T-helper 17 cell (primary cell): ENCODE data around the gene C1GALT1. TPM values are rescaled to one million over a fixed set of nuclear protein-coding genes. Genes with fewer than 3 reads are reported as not detected.

Experiments used
- ATAC-seq: fragments of 150-1000 bp; cut with Tn5 transposase; 2 replicates; pipeline ENCODE4 v1.10.0; 2021; ENCODE audit warnings: mild to moderate bottlenecking, moderate library complexity
- DNase-seq, 3 donors: peaks; one replicate each; pipeline versions ENCODE4 v3.0.0 to v3.0.0-alpha.2; 2020 to 2021
- H3K9me3 ChIP-seq: one replicate; pipeline ENCODE4 v1.7.0; 2013; ENCODE audit warnings: low read length, mild to moderate bottlenecking; ENCODE audit not compliant: control insufficient read depth, poor library complexity, severe bottlenecking
- H3K27ac Mint-ChIP-seq: one replicate; pipeline ENCODE4 v1.8.0; 2022; ENCODE audit warnings: mild to moderate bottlenecking, moderate library complexity, mixed read lengths
- H3K27me3 Mint-ChIP-seq: one replicate; pipeline ENCODE4 v1.8.0; 2022; ENCODE audit warnings: mixed read lengths
- H3K36me3 Mint-ChIP-seq: one replicate; pipeline ENCODE4 v1.8.0; 2022; ENCODE audit warnings: low read depth, mixed read lengths
- H3K4me1 Mint-ChIP-seq: one replicate; pipeline ENCODE4 v1.8.0; 2022; ENCODE audit warnings: mild to moderate bottlenecking, mixed read lengths
- H3K4me3 Mint-ChIP-seq: one replicate; pipeline ENCODE4 v1.8.0; 2022; ENCODE audit warnings: mild to moderate bottlenecking, moderate library complexity, mixed read lengths
- total RNA-seq, 4 donors: library from RNA in 2 of 4; stranded (reverse) in 2 of 4; gene quantifications; one replicate each; pipeline ENCODE4 v1.2.3 and lab custom pipeline; 2022 to 2026

Gene C1GALT1
- total RNA-seq, 2 donors from 2014 or later = 51.4 to 54.2 TPM

GRCh38 chr7:7264306-7265040 lies 82.1 kb downstream of the C1GALT1 start:
- no peak overlapping the region for H3K27ac Mint-ChIP-seq
- no peak for ATAC-seq
- no peaks in the 10 kb centered on the region for H3K27me3 Mint-ChIP-seq
- no peaks in the 10 kb centered on the region for H3K36me3 Mint-ChIP-seq
- no peak overlapping the region for H3K4me3 Mint-ChIP-seq
- no peaks in the 10 kb centered on the region for H3K9me3 ChIP-seq
- peaks cover under 1% of the 10 kb centered on the region for H3K4me1 Mint-ChIP-seq
- DNase-seq = no peak

DNA sequence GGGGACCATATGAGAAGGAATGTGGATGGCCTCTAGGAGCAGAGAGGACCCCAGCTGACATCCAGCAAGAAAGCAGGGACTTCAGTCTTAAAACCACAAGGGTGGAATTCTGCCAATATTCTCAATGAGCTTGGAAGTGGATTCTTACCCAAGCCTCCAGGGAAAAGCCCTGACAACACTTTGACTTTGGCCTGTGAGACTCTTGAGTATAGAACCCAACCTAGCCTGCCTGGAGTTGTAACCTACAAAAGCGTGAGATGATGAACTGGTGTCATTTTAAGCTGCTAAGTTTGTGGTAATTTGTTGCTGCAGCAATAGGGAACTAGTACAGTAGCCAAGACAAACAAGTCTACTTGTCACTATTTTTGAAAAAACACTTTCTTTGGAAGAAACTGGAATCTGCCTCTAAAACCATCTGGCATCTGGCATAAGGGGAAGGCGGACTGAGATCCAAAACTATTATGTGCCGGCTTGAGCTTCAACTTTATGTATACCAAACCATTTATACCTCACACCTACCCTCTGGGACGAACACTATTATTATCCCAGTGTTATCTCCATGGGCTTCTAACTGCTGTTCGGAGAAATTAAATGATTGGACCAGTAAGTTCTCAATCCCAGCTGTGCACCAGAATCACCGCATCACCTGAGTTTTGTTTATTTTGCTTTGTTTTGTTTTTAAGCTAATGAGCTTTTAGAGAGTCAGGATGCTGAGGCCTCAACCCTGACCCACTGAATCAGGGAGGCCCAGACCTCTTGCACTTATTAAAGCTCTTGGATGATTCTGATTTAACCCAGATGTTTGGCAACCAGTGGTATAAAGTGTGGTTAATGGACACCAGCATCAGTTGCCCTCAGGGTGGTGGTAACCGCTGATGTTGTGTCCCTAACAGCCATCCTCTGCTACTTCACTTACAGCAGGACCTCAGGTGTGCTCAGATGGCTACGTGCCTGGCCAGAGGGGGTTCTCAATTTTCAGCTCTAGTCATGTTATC lies 83.0 kb downstream of the C1GALT1 start:
- Mint-ChIP-seq H3K27me3 (no peaks in the 10 kb centered on the region), H3K27ac (no peak overlapping the region), H3K4me1 (no peaks in the 10 kb centered on the region), H3K4me3 (no peak overlapping the region), H3K36me3 (no peaks in the 10 kb centered on the region)
- DNase-seq (no peak), ATAC-seq (no peak)
- no peaks in the 10 kb centered on the region for H3K9me3 ChIP-seq

DNA sequence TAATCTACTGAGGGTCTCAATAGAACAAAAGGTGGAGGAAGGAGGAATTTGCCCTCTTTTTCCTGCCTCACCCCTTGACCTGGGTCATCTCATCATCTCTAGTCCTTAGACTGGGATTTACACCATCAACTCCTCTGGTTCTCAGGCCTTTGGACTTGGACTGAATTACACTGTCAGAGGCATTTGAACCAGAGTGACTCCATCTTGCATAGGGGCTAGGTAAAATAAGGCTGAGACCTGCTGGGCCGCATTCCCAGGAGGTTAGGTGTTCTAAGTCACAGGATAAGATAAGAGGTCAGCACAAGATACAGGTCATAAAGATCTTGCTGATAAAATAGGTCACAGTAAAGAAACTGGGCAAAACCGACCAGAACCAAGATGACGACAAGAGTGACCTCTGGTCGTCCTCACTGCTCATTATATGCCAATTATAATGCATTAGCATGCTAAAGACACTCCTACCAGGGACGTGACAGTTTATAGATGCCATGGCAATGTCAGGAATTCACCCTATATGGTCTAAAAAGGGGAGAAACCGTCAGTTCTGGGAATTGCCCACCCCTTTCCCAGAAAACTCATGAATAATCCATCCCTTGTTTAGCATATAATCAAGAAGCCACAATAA lies 84.0 kb downstream of the C1GALT1 start:
- H3K4me3 Mint-ChIP-seq = no peak overlapping the region
- no peak overlapping the region for H3K27ac Mint-ChIP-seq
- DNase-seq (no peak), ATAC-seq (no peak)
- no peaks in the 10 kb centered on the region for H3K4me1 Mint-ChIP-seq
- no peaks in the 10 kb centered on the region for H3K36me3 Mint-ChIP-seq
- H3K27me3 Mint-ChIP-seq = peaks cover 4% of the 10 kb centered on the region
- H3K9me3 ChIP-seq = no peaks in the 10 kb centered on the region

DNA sequence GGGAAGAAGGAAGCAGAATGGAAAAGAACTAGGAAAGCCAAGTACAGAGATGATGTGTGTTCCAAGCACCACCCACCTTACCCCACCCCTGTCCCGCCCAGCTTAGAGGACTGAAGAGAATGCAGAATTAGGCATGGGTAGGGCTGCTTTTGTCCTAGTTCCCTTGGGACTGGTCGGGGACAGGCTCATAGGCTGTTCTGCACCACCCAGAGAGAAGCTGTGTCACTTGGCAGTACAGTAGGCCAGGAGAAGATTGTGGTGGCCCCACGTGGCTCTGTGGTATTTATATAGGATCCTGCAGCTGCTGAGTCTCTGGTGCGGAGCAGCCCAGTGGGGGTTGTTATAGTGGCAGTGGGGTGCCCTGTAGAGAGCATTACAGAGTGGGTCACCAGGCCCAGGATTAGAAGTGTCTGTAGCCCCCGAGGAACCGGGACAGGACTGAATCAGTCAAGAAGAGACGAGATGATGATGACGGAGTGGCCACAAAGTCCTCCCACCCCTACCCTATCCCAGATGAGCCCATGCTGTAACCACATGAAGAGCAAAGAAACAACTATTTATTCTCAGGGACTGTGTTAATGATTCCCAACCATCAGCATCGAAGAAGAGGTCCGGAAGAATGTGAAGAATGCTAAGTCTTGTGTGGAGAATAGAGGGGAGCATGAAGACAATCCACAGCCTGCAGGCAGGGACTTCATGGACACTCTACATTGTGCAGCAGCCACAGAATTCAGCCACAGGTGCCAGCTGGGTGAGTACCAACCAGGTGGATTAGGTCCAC lies 88.9 kb downstream of the C1GALT1 start:
- no peak for ATAC-seq
- peaks cover 4% of the 10 kb centered on the region for H3K36me3 Mint-ChIP-seq
- no peaks in the 10 kb centered on the region for H3K9me3 ChIP-seq
- H3K4me1 Mint-ChIP-seq = no peaks in the 10 kb centered on the region
- DNase-seq = no peak
- H3K4me3 Mint-ChIP-seq = no peak overlapping the region
- H3K27me3 Mint-ChIP-seq = peaks cover 9% of the 10 kb centered on the region
- H3K27ac Mint-ChIP-seq = no peak overlapping the region

DNA sequence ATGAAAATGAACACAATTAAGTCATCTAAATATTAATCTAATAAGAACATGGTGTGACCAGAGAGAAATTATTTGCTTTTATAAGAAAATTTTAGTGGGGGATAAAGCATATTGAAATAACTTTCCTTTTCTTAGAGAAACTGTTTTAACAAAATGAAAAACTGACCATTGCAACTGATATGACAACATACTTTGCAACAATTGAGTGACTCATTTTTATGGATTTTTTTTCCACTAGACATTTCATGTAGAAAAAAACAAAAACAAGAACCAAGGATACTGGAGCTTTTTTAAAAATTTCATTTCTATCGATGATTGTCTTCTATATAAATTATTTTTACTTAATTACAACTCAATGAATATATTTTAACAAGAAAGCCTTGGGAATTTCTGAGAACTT lies 90.0 kb downstream of the C1GALT1 start:
- DNase-seq (no peak), ATAC-seq (no peak)
- H3K4me1 Mint-ChIP-seq = peaks cover 3% of the 10 kb centered on the region
- peaks cover 18% of the 10 kb centered on the region for H3K27me3 Mint-ChIP-seq
- H3K9me3 ChIP-seq = no peaks in the 10 kb centered on the region
- H3K27ac Mint-ChIP-seq = no peak overlapping the region
- H3K4me3 Mint-ChIP-seq = no peak overlapping the region
- peaks cover 4% of the 10 kb centered on the region for H3K36me3 Mint-ChIP-seq

DNA sequence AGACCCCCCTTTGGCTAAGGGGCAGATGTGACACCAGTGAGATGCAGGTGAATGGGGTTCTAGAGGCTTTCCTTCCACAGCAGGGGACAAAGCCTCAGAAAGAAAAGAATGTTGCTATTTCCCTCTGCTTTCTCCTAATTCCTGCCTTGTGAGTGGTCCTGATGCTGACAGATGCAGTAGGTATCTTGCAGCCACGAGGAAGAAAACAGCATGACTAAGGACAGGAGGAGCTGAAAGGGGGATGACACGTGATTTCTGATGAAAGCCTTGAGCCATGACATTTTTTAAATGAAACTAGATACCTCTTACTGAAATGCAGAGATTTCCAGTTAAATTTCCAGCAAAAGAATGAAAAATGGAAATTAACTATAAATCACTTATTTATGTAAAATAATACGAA lies 92.4 kb downstream of the C1GALT1 start:
- Mint-ChIP-seq H3K27me3 (peaks cover 28% of the 10 kb centered on the region), H3K27ac (no peak overlapping the region), H3K4me3 (no peak overlapping the region), H3K4me1 (peaks cover 3% of the 10 kb centered on the region), H3K36me3 (peaks cover 4% of the 10 kb centered on the region)
- no peak for ATAC-seq
- H3K9me3 ChIP-seq = no peaks in the 10 kb centered on the region
- DNase-seq = no peak

DNA sequence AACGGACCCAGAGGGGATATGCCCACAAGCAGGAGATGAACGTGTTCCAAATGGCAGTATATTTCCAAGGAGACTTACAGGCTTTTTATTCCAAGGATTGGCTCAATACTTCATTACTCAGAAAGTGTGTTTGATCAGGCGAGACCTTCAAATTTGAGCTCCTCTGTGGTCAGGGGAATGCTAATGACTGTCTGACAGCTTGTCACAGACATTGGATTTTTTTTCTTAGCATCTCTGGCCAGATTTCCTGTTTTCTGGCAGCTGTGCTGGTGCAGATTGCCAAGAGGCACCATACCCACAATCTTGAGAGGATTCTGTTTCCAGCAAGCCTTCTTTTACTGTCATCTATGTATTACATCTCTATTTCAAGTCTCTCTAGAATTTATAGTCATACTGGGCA lies 93.8 kb downstream of the C1GALT1 start:
- no peak for DNase-seq
- no peak overlapping the region for H3K4me3 Mint-ChIP-seq
- peaks cover 3% of the 10 kb centered on the region for H3K4me1 Mint-ChIP-seq
- H3K27ac Mint-ChIP-seq = no peak overlapping the region
- ATAC-seq = no peak
- H3K9me3 ChIP-seq = no peaks in the 10 kb centered on the region
- H3K27me3 Mint-ChIP-seq = peaks cover 26% of the 10 kb centered on the region
- peaks cover 4% of the 10 kb centered on the region for H3K36me3 Mint-ChIP-seq

DNA sequence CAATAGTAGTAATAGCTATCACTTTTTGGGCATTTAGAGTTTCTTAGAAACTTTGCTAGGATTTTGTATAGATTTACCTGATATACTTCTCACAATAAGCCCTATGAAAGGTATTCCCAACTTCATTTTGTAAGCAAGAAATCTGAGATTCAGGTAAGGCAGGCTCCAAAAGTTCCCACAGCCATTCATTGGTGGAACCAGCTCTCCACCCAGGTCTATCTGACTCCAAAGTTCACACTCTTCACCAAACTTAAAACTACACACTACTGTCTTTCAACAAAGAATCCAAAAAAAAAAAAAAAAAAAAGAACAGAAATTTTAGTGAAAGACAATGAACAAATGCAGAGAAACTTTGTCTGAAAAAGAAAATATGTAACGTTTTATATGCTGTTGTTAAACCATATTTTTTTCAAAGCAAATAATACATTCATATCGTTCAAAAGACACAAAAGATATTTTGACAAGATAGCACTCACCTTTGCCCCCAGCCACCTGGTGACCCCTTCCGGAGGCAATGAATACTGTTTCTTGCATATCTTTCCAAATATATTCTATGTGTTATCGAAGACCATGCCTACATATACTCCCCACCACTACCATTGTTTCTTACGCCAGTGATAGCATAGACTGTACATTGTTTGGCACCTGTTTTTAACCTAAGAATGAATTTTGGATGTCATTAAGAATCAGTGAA lies 108.2 kb downstream of the C1GALT1 start:
- H3K4me3 Mint-ChIP-seq = no peak overlapping the region
- no peak overlapping the region for H3K27ac Mint-ChIP-seq
- no peaks in the 10 kb centered on the region for H3K9me3 ChIP-seq
- H3K4me1 Mint-ChIP-seq = no peaks in the 10 kb centered on the region
- ATAC-seq (no peak), DNase-seq (no peak)
- no peaks in the 10 kb centered on the region for H3K27me3 Mint-ChIP-seq
- no peaks in the 10 kb centered on the region for H3K36me3 Mint-ChIP-seq

GRCh38 chr7:7292085-7292484 lies 109.7 kb downstream of the C1GALT1 start:
- Mint-ChIP-seq H3K36me3 (no peaks in the 10 kb centered on the region), H3K27ac (no peak overlapping the region), H3K4me1 (no peaks in the 10 kb centered on the region), H3K4me3 (no peak overlapping the region), H3K27me3 (no peaks in the 10 kb centered on the region)
- ATAC-seq (no peak), DNase-seq (no peak)
- no peaks in the 10 kb centered on the region for H3K9me3 ChIP-seq

- Mint-ChIP-seq H3K4me1 (no peaks in the 10 kb centered on the region), H3K36me3 (no peaks in the 10 kb centered on the region), H3K27me3 (no peaks in the 10 kb centered on the region), H3K4me3 (no peak overlapping the region), H3K27ac (no peak overlapping the region)
- no peak for DNase-seq
- ATAC-seq = no peak
- H3K9me3 ChIP-seq = no peaks in the 10 kb centered on the region
These were observed 110.3 kb downstream of the C1GALT1 start for GRCh38 chr7:7292608-7293007.

- H3K27me3 Mint-ChIP-seq = no peaks in the 10 kb centered on the region
- H3K36me3 Mint-ChIP-seq = no peaks in the 10 kb centered on the region
- no peaks in the 10 kb centered on the region for H3K9me3 ChIP-seq
- no peaks in the 10 kb centered on the region for H3K4me1 Mint-ChIP-seq
- ATAC-seq (no peak), DNase-seq (no peak)
- no peak overlapping the region for H3K4me3 Mint-ChIP-seq
- H3K27ac Mint-ChIP-seq = no peak overlapping the region
These were observed 110.7 kb downstream of the C1GALT1 start for GRCh38 chr7:7293092-7293491.

- H3K9me3 ChIP-seq = no peaks in the 10 kb centered on the region
- H3K4me3 Mint-ChIP-seq = no peak overlapping the region
- DNase-seq (no peak), ATAC-seq (no peak)
- H3K27me3 Mint-ChIP-seq = no peaks in the 10 kb centered on the region
- no peaks in the 10 kb centered on the region for H3K4me1 Mint-ChIP-seq
- H3K27ac Mint-ChIP-seq = no peak overlapping the region
- no peaks in the 10 kb centered on the region for H3K36me3 Mint-ChIP-seq
These were observed 112.6 kb downstream of the C1GALT1 start for GRCh38 chr7:7294911-7295310.
